Measurements from ENCODE around the gene CHD2.

Gene CHD2

DNA sequence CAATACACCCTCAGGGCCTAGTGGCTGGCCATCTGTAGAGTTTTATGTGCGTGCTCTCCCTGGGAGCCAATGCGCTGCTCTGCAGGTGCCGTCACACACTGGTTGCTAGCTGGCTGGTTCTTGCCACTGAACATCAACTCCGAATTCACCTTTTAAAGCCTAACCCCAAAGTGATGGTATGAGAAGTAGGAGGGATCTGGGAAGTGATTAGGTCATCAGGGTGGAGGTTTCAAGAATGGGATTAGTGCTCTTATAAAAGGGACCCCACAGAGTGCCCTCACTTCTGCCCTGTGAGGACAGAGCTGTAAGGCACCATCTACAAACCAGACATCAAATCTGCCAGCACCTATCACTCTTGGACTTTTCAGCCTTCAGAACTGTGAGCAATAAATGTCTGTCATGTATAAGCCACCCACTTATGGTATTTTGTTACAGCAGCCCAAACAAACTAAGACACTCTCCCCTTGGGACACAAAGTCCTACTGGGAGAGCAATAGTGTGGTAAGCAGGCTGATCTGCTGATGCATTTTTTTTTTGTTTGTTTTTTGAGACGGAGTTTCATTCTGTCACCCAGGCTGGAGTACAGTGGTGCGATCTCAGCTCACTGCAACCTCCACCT is 168.6 kb downstream of the CHD2 start:
- no peak for DNase-seq (ENCODE audit: low spot score)

- DNase-seq (ENCODE audit: low spot score) = no peak
Measured at GRCh38 chr15:93070132-93070531, 170.0 kb downstream of the CHD2 start.

DNA sequence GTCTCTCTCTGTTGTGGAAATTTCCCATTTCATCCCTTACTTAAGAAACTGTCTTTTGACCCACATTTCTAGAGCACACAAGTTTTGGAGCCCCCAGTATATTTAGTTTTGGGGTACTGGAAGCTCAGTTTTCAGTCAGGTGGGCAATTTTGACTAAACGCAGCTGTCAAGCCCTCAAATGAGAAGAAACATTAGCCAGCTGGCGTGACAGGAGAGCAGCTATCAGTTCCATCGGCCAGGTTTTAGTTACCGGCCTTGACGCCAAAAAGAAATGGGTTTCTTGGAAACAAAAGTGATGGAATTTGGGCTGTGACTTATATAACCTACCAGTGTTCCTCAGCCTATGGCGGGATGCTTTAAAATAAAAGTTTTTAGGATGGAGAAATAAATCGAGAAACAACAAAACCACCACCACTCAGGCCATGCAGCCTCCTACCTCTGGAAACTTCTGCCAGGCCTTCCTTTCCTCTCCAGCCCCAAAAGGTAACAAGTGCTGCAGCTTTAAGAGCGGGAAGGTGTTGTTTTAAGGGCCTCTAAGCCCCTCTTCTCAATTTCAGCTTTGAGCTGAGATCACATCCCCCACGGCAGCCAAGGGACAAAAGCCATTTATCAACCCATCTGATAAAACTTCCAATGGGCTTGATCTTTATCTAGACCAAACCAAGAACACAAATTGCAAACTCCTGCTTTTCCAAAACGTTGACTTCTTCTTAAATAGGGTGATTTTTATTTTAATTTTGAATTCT is 170.6 kb downstream of the CHD2 start:
- DNase-seq (ENCODE audit: low spot score) = no peak

DNA sequence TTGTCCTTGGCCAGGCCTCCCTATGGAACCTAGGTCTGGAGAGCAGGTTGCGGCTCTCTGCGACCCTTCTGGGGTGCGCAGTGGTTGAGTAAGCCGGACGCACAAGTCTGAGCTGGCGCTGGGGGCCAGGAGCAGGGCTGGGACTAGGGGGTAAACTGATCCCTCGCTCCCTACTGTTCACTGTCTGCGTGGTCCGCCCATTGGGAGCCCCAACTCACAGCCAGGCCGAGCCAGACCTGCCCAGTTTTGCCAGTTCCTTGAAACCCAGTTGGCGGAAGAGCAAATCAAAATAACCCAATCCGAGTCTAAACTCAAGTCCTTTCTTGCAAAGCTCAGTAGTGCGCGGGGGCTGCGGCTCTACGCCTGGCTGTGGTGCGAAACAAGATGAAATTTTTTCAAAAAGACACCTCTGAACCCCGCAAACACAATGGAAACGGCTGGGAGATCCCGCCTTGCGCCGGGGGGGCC is 171.4 kb downstream of the CHD2 start:
- DNase-seq (ENCODE audit: low spot score) = no peak

- DNase-seq (ENCODE audit: low spot score) = no peak
Measured at GRCh38 chr15:93072011-93072410, 171.9 kb downstream of the CHD2 start.

GRCh38 chr15:93072411-93073394 is 172.6 kb downstream of the CHD2 start:
- DNase-seq (ENCODE audit: low spot score) = peak; percentile 92

DNA sequence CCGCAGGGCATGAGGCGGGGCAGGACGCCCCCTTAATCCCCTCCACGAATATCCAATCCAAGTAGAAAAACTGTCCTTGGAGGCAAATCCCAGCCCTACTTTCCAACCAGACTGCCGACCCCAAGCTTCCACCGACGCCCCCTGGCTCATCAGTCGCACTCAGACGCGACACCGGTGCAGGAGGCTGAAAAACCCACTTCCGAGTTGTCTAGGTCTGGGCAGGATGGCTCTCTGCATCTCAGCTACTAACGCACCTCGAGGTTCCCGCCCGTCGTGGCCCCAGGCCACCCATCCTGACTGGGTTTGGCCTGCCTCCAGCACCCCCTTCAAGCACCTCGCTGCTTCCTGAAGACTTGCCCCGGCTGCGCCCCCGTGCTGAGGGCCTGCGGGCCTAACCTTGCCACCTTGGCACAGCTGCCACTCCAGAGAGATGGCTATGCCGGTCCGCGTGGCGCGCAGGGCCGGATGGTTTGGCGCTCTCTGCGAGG is 173.4 kb downstream of the CHD2 start:
- no peak for DNase-seq (ENCODE audit: low spot score)

GRCh38 chr15:93074599-93074998 is 174.5 kb downstream of the CHD2 start:
- no peak for DNase-seq (ENCODE audit: low spot score)

DNA sequence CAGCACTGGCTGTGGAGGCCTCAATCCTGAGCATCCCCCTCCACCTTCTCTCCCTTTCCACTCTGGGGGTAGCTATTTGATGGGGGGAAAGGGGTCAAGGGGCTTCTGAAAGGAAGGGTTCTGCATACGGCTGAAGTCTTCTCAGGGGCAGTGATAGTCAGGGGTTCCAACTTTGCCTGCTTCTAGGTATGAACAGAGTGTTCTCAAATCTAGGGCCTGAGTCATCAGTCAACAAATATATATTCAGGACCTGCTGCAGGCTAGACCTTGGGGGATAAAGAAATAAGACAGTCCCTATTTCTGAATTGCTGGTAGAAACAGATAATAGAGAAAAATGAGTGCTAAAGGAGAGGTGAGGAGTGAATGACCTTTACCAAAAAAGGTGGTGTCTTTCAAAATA is 176.1 kb downstream of the CHD2 start:
- DNase-seq (ENCODE audit: low spot score) = no peak

DNA sequence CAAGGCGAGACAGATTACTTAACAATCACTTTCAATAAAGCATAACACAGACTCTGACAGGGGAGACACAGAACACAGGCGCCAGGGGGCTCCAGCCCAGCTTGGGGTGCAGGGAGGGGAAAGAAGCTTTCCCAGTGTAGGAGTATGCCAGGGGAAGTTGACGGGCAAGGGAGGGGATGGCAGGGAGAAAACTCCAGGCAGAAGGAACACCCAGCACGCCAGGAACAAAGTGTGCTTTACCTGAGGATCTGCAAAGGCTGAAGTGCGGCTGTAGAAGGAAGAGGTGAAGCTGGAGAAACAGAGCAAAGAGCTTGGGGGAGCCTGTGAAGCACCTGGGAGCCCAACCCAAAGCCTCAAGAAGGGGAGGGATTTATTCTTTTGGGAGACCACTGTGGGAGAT is 176.8 kb downstream of the CHD2 start:
- no peak for DNase-seq (ENCODE audit: low spot score)
